IPS-20b (cell line): ENCODE measurements around the gene CDCA8.

Experiments used
- H3K27ac ChIP-seq: one replicate; pipeline ENCODE4 v1.5.1; 2013; ENCODE audit warnings: low read length
- H3K27me3 ChIP-seq: 2 replicates; pipeline ENCODE4 v1.6.1; 2013; ENCODE audit warnings: mild to moderate bottlenecking, low read length, inconsistent platforms; ENCODE audit not compliant: insufficient read depth
- H3K36me3 ChIP-seq: 2 replicates; pipeline ENCODE4 v1.6.1; 2013; ENCODE audit warnings: low read depth, mild to moderate bottlenecking, inconsistent platforms, low read length, moderate library complexity; ENCODE audit not compliant: insufficient read depth
- H3K4me1 ChIP-seq: 2 replicates; pipeline ENCODE4 v1.6.1; 2013; ENCODE audit warnings: mild to moderate bottlenecking, control low read depth, inconsistent platforms, low read length, moderate library complexity; ENCODE audit not compliant: insufficient read depth
- H3K4me3 ChIP-seq: 2 replicates; pipeline ENCODE4 v1.5.1; 2013; ENCODE audit warnings: mild to moderate bottlenecking, low read length, inconsistent platforms
- H3K9ac ChIP-seq: 2 replicates; pipeline ENCODE4 v1.6.1; 2013; ENCODE audit warnings: low read depth, mild to moderate bottlenecking, inconsistent platforms, low read length, moderate library complexity
- H3K9me3 ChIP-seq: 2 replicates; pipeline ENCODE4 v1.6.1; 2013; ENCODE audit warnings: mild to moderate bottlenecking, low read depth, low read length, inconsistent platforms; ENCODE audit not compliant: insufficient read depth

Gene CDCA8

DNA sequence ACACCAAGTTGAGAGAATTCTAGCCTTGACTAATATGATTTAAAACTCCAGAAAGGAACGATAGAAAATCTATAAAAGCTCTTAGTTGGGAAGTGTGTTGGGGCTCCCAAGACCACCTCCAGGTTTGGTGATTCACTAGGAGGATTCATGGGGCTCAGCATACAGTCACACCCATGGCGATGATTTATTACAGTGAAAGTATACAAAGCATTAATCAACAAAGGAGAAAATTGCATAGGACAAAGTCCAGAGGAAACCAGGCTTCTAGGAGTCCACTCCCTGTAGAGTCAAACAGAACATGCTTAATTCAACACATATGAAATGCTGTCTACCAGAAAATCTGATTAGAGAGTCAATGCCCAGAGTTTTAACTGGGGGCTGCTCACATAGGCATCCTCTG is 4.8 kb downstream of the CDCA8 start:
- Histone ChIP-seq H3K27ac (no peak overlapping the region), H3K4me3 (no peak overlapping the region), H3K27me3 (no peaks in the 10 kb centered on the region), H3K36me3 (peaks cover 75% of the 10 kb centered on the region), H3K9me3 (no peaks in the 10 kb centered on the region), H3K4me1 (no peaks in the 10 kb centered on the region), H3K9ac (no peak overlapping the region)

DNA sequence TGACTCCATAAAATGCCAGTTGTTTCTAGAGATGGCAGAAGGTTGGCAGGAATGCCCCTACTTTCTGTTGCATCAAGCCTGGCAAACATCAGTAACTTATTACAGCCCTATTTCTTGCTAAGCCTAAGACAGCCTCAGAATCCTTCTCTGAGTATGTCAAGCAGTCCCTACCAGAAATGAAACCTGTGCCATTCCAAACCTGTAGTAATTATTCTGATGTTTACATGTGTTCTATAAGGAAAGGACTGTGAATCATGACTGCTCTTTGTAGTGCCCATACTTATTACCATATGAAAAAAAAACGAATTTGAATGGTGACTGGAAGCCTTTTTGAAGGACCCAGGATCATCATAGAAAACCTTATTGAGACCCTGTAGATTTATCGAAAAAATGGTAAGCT is 5.4 kb downstream of the CDCA8 start:
- Histone ChIP-seq H3K9me3 (no peaks in the 10 kb centered on the region), H3K9ac (no peak overlapping the region), H3K4me1 (no peaks in the 10 kb centered on the region), H3K27me3 (no peaks in the 10 kb centered on the region), H3K4me3 (no peak overlapping the region), H3K27ac (no peak overlapping the region), H3K36me3 (peaks cover 80% of the 10 kb centered on the region)

DNA sequence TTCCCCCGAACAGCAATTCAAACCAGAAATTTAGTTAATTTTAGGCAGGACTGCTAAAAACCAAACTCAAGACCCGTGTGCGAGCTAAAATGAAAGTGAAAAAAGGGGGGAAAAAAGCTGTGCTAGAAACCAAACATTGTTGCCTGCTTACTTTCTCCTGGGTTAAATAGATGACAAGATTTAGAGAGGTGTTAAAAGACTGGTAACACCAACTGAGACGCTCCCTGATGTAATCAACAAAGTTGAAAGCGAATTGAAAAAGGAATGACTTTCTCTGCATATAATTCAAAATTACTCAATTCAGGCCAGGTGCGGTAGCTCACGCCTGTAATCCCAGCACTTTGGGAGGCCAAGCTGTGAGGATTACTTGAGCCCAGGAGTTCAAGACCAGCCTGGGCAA is 6.8 kb downstream of the CDCA8 start:
- Histone ChIP-seq H3K9me3 (no peaks in the 10 kb centered on the region), H3K27me3 (no peaks in the 10 kb centered on the region), H3K4me3 (no peak overlapping the region), H3K36me3 (peaks cover 92% of the 10 kb centered on the region), H3K4me1 (no peaks in the 10 kb centered on the region), H3K9ac (no peak overlapping the region), H3K27ac (no peak overlapping the region)

DNA sequence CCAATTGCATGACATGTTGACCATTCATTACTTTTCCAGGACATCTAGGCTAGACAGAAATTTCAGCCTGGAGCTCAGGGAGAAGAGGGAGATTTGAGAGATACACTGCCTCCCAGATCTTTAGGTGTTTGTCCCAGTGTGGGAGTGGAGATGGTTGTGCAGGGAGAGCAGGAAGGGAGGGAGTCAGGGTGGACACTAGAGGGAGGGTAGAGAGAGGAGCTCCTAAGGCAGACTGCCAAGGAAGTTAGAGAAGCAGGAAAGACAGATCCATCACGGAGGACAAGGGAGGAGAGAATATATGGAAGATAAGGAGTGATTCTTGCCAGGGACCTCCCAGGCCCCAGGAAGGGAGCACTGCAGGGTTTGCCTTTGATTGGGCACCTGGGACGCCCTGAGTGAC is 8.7 kb downstream of the CDCA8 start:
- H3K27me3 ChIP-seq, result no peaks in the 10 kb centered on the region
- no peaks in the 10 kb centered on the region for H3K9me3 ChIP-seq
- peaks cover 93% of the 10 kb centered on the region for H3K36me3 ChIP-seq
- no peak overlapping the region for H3K27ac ChIP-seq
- no peak overlapping the region for H3K9ac ChIP-seq
- H3K4me1 ChIP-seq, result no peaks in the 10 kb centered on the region
- H3K4me3 ChIP-seq, result no peak overlapping the region

DNA sequence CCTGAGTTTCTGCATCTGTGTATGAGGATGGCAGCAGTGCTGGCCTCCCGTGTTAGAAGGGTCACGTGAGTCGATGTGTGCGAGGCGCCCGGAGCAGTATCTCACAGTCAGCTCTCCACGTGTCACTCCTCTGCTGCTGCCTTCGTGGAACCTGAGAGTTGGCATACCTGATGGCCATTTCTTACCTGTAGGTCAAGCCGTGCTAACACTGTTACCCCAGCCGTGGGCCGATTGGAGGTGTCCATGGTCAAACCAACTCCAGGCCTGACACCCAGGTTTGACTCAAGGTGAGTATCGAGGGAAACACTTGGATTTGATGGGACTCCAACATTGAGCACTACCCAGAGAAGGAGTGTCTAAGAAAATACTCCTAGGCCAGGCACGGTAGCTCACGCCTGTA is 10.7 kb downstream of the CDCA8 start:
- H3K4me1 ChIP-seq, result no peaks in the 10 kb centered on the region
- H3K36me3 ChIP-seq, result peaks cover 92% of the 10 kb centered on the region
- H3K4me3 ChIP-seq, result no peak overlapping the region
- no peaks in the 10 kb centered on the region for H3K9me3 ChIP-seq
- H3K27me3 ChIP-seq, result no peaks in the 10 kb centered on the region
- no peak overlapping the region for H3K27ac ChIP-seq
- H3K9ac ChIP-seq, result no peak overlapping the region

DNA sequence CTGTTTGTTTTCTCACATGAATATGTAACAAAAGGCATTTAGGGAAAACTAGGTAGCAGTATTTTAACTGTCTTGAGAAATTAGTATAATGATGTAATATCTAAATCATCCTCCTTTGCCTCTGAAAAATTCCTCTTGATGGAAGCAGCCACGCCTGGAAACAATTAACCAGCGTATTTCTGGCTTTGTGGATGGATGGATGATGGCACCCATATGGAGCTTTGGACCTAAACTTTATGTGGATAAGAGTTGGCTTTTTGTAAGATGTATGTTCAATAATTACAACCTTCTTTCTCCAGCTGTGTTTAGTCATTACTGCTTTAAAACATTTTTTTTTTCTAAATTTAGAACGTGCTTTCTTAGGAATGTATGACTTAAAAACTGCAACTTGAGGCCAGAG is 12.7 kb downstream of the CDCA8 start:
- no peak overlapping the region for H3K27ac ChIP-seq
- no peak overlapping the region for H3K9ac ChIP-seq
- no peak overlapping the region for H3K4me3 ChIP-seq
- no peaks in the 10 kb centered on the region for H3K4me1 ChIP-seq
- H3K36me3 ChIP-seq, result peaks cover 94% of the 10 kb centered on the region
- H3K27me3 ChIP-seq, result no peaks in the 10 kb centered on the region
- no peaks in the 10 kb centered on the region for H3K9me3 ChIP-seq

DNA sequence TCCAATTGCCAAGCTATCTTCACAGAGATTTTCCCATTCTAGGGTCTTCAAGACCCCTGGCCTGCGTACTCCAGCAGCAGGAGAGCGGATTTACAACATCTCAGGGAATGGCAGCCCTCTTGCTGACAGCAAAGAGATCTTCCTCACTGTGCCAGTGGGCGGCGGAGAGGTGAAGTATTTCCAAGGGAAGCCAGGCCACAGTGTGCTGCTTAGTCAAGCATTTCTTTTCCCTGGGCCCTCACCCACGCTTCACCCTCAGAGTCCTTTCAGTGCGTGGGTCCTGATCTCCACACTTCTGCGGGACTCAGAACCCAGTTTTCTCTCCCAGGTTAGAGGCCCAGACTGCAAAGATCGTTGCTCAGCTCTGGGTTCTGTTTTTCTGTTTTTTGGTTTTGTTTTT is 13.1 kb downstream of the CDCA8 start:
- no peaks in the 10 kb centered on the region for H3K9me3 ChIP-seq
- no peak overlapping the region for H3K4me3 ChIP-seq
- no peak overlapping the region for H3K27ac ChIP-seq
- no peak overlapping the region for H3K9ac ChIP-seq
- H3K27me3 ChIP-seq, result no peaks in the 10 kb centered on the region
- peaks cover 93% of the 10 kb centered on the region for H3K36me3 ChIP-seq
- no peaks in the 10 kb centered on the region for H3K4me1 ChIP-seq

DNA sequence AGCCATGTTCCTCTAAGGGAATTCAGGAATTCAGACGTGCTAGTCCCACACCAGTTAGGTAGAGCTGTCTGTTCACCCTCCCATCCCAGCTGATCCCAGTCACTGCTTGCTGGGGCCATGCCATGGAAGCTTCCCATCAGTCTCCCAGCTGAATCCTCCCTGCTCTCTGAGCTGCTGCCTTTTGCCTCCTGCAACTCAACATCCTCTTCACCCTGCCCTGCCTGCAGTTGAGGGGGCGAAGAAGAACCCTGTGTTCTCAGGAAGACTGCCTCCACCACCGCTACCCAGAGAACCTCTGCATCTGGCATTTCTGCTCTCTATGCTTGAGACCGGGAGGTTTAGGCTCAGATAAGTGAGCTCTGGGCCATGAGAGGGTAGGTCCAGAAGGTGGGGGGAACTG is 16.2 kb downstream of the CDCA8 start:
- Histone ChIP-seq H3K9ac (no peak overlapping the region), H3K27me3 (no peaks in the 10 kb centered on the region), H3K36me3 (peaks cover 64% of the 10 kb centered on the region)

DNA sequence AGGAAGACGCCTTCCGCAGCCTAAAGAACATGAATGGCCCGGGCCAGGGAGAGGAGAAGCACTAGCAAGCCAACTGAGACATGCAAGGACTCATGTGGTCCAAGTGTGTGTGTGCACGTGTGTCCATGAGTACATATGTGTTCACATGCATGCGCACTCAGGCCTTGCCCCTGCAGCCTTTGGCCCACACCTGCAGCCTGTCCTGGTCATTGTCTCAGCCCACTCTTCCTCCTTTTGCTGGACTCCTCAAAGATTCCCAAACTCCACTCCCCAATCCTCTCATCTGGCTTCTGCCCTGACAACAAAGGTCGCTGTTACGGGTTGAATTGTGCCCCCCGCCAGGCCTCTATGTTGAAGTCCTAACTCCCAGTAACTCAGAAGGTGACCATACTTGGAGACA is 21.9 kb downstream of the CDCA8 start:
- no peaks in the 10 kb centered on the region for H3K27me3 ChIP-seq
- no peaks in the 10 kb centered on the region for H3K9me3 ChIP-seq
- peaks cover 11% of the 10 kb centered on the region for H3K36me3 ChIP-seq
- H3K27ac ChIP-seq, result no peak overlapping the region
- H3K4me1 ChIP-seq, result no peaks in the 10 kb centered on the region
- H3K9ac ChIP-seq, result no peak overlapping the region
- H3K4me3 ChIP-seq, result no peak overlapping the region

More for the DNA sequence above, 16.2 kb downstream of the CDCA8 start:
- Histone ChIP-seq H3K9me3 (no peaks in the 10 kb centered on the region), H3K4me1 (no peaks in the 10 kb centered on the region), H3K4me3 (no peak overlapping the region), H3K27ac (no peak overlapping the region)

DNA sequence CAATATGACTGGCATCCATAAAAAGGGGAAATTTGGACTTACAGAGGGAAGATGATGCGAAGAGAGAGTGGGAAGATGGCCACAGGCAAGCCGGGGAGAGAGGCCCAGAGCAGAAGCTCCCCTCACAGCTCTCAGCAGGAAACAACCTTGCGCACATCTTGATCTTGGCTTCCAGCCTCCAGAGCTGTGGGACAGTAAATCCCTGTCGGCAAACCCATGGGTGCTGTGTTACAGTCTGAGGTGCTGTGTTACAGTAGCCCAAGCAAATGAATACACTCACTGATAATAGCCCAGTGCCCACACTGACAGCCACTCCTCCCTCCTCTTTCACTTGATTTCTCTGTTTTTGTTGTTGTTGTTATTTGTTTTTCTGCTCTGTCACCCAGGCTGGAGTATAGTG is 22.4 kb downstream of the CDCA8 start:
- Histone ChIP-seq H3K4me1 (no peaks in the 10 kb centered on the region), H3K27me3 (no peaks in the 10 kb centered on the region), H3K9ac (no peak overlapping the region), H3K9me3 (no peaks in the 10 kb centered on the region), H3K4me3 (no peak overlapping the region), H3K36me3 (peaks cover 6% of the 10 kb centered on the region), H3K27ac (no peak overlapping the region)

DNA sequence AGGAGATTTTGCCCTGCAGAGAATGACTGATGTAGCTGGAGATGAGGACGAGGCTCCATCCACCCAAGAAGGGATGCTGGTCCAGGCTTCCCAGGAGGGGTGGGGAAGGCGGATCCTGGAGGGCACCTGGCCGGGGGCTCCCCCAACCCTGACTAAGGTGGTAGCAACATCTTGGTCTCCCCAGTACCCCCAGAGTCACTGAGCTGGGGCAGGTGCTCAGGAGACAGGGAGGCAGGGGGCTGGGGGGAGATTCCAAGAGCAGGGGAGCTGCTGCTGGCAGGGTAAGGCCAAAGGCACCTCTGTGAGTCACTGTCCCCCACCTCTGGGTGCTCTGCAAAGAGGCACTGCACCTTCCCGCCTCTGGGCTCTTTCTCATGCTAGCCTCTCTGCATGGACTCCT is 24.0 kb downstream of the CDCA8 start:
- Histone ChIP-seq H3K9ac (no peak overlapping the region), H3K4me3 (no peak overlapping the region), H3K36me3 (no peaks in the 10 kb centered on the region), H3K27me3 (no peaks in the 10 kb centered on the region), H3K4me1 (no peaks in the 10 kb centered on the region), H3K9me3 (no peaks in the 10 kb centered on the region), H3K27ac (no peak overlapping the region)

DNA sequence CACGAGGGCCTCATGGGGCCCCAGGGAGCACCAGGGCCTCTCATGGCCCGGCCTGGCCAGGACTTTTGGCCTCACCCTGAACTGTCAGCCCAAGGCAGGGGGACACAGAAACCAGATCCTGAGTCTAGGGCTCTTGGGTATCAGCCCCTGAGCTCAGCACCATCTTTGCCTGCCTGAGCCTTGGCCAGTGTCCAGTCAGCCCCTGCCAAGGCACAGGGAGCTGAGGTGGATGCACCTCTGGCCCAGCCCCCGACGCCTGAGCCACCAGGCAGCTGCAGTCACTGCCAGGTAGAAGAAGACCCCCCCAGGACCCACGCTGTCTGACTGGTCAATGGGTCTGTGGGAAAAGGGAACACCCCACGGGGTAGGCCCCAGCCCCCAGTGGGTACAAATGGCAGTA is 25.3 kb downstream of the CDCA8 start:
- Histone ChIP-seq H3K36me3 (no peaks in the 10 kb centered on the region), H3K4me1 (no peaks in the 10 kb centered on the region), H3K27me3 (no peaks in the 10 kb centered on the region), H3K9me3 (no peaks in the 10 kb centered on the region), H3K9ac (no peak overlapping the region), H3K27ac (no peak overlapping the region), H3K4me3 (no peak overlapping the region)
